Astrocyte of the cerebellum (primary cell): ENCODE results near the gene CLCN6.

Experiments
- DNase-seq: peaks from one replicate; pipeline ENCODE4 v3.0.0-alpha.2; 2011; ENCODE audit warnings: low read depth
- H3K4me3 ChIP-seq: 2 replicates; pipeline ENCODE4 v1.5.1; 2011; ENCODE audit warnings: mild to moderate bottlenecking, low read depth, low read length, moderate library complexity
- CTCF ChIP-seq: IDR thresholded peaks from 2 replicates; pipeline ENCODE4 v1.5.1; 2012; ENCODE audit warnings: low read length, low read depth, moderate library complexity, mild to moderate bottlenecking; ENCODE audit errors: missing control alignments
- in situ Hi-C: cut with HindIII; loops from 2 replicates; pipeline ENCODE4 v1.10.0; 2017; ENCODE audit warnings: low sequenced_read_pairs

Gene CLCN6

GRCh38 chr1:11874624-11875023 is 68.6 kb downstream of the CLCN6 start:
- in situ Hi-C loops = no loop called here
- H3K4me3 ChIP-seq = no peak overlapping the region

GRCh38 chr1:11875094-11875493 is 69.1 kb downstream of the CLCN6 start:
- no peak for TF ChIP-seq CTCF
- H3K4me3 ChIP-seq = no peak overlapping the region
- no peak for DNase-seq
- in situ Hi-C loops = no loop called here

More at GRCh38 chr1:11874624-11875023, 68.6 kb downstream of the CLCN6 start:
- DNase-seq = no peak
- TF ChIP-seq CTCF = no peak

- in situ Hi-C loops = no loop called here
- DNase-seq = no peak
- no peak for TF ChIP-seq CTCF
- H3K4me3 ChIP-seq = no peak overlapping the region
Measured at GRCh38 chr1:11877074-11877473, 71.1 kb downstream of the CLCN6 start.

GRCh38 chr1:11878081-11878890 is 72.3 kb downstream of the CLCN6 start:
- in situ Hi-C loops = no loop called here
- TF ChIP-seq CTCF = no peak
- DNase-seq = no peak
- H3K4me3 ChIP-seq = no peak overlapping the region

GRCh38 chr1:11878891-11879190 is 72.8 kb downstream of the CLCN6 start:
- in situ Hi-C loops = no loop called here
- TF ChIP-seq CTCF = no peak
- DNase-seq = no peak
- no peak overlapping the region for H3K4me3 ChIP-seq

GRCh38 chr1:11879311-11880180 is 73.6 kb downstream of the CLCN6 start:
- no peak for DNase-seq
- no peak for TF ChIP-seq CTCF
- in situ Hi-C loops = no loop called here
- no peak overlapping the region for H3K4me3 ChIP-seq
